ENCODE results near the gene FCHO1.

The FCHO1 gene

DNA sequence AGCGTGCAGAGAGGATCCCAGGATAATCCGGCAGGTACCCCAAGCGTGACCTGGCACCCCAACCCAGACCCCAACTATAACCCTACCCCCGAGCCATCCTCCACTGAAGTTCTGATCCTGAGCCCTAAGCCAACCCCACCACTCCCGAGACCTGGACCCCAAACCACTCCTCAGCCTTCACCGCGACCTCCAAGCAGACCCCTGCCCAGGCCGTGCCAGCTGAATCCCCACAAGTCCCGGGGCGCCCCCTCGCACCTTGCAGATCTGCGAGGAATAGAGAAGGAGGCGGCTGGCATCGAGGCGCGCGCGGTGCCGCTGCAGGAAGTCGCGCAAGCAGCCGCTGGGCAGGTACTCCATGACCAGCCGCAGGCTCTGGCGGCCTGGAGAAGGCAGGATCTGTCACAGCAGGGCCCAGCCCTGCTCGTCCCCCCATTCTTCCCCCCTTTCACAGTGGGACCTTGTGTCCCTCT is 80.2 kb downstream of the FCHO1 start:
- DNase-seq (ENCODE audit: low read depth in 2 of 2): no peak

DNA sequence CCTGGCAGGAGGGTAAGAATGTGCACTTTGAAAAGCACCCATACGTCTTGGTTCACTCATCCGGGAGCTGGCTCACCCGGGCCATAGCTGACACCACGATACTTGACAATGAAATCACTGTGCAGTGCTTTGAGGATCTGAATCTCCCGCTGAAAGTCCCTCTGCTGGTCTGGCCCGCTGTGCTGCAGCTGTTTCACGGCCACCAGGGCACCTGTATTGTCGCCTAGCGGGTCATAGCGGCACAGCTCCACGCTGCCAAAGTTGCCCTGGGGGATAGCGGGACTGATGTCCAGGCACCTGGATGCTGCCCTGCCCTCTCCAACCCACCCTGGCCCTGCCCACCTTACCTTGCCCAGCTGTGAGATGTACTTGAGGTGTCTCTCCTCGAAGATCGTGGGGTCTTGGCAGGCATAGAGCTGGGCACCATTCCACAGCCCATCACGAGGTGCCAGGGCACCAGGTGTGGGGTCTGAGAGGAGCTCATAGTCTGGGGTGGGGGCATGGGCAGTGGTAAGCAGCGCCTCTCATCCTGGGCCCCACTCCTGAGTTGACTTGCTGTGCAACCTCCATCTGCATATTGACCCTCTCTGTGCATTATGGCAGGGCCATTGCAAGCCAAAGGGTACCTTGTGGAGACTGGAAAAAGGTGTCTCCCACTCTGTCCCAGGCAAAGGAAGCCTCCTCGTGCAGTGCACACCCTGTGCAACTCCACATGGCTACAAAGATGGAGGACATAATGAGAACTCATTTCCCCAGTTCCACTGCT is 81.3 kb downstream of the FCHO1 start:
- no peak for DNase-seq (ENCODE audit: low read depth in 2 of 2)

DNA sequence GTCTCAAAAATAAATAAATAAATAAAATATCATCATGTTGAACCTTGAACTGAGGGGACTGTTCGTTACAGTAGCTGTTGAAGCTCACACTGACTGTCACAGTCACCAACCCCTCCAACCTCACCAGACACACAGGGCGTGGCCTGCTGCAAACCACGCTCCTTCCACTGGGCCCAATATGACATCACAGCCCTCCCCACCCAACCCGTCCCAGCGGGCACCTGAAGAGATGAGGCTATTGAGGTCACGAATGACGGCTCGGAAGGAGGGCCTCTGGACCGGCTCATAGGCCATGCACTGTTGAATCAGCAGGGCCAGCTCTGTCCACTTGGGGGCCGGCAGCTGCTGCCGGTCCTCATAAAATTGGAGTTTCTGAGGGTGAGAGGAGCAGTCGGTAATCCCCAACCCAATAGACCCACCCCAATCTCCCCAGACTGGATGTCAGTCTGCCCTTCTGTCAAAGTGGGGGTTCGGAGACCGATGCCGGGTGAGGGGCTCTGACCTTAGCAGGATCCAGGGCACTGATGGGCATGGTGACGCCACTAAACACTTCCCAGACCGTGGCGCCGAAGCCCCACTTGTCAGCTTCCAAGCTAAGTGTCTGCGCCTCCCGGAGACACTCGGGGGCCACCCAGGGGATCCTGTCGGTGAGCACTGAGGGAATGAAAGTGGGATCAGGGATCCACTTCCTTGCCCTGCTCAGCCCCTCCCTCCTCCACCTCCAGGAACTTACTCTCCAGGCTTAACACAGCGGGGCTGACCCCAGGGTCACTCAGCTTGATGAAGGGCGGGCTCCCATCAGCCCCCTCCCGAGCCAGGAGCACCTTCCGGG is 83.3 kb downstream of the FCHO1 start:
- DNase-seq (ENCODE audit: low read depth in 2 of 2): no peak

DNA sequence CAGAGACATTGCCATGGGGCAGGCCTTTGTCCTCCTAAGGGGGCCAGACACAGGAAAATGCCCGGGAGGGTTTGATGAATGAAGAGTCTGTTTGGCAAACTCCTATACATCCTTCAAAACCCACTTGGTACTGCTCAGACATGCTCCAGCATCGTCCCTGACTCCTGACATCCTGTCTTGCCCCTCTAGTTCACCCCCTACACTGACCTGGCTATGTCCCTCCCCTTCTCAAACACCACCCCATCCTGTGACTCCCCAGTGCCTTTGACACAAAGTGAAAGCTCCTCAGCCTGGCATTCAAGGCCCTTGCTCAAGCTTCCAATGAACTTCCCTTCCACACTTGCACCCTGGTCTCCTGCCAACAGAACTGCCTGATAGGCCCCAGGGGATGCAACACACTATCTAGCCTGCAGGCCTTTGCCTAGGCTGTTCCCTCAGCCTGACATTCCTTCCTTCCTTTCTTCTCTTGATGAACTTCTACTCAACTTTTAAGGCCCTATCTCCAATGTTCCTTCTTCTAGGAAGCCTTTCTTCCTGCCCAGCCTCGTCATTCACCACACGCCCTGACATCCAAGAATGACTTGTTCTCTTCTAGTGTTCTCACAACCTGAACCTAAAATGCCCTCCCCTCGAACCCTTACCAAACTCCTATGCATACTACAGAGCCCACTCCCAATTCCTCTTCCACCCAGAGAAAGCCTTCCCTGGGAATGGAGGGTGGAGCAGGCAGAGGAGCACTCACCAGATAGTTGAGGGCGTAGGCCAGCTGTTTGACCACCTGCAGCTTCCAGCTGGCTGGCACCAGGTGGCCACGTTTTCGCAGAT is 84.1 kb downstream of the FCHO1 start:
- DNase-seq (ENCODE audit: low read depth in 2 of 2): no peak

DNA sequence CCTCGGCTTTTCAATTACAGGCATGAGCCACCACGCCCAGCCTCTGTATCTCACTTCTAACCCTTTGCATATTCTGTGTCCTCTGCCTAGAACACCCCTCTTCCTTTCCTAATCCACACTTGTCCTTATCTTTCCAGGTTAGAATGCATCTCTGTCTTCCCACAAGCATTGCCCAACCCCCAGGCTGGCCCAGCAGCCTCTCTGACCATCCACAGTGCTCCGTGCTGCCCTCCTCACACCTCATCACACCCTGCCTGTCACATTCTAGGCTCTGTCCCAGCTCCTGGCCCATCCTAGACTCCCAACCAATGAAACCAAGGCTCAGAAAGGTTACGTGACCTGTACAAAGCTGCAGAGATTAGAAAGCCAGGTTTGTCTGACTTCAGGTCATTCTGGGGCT is 85.3 kb downstream of the FCHO1 start:
- DNase-seq (ENCODE audit: low read depth in 2 of 2): no peak

DNA sequence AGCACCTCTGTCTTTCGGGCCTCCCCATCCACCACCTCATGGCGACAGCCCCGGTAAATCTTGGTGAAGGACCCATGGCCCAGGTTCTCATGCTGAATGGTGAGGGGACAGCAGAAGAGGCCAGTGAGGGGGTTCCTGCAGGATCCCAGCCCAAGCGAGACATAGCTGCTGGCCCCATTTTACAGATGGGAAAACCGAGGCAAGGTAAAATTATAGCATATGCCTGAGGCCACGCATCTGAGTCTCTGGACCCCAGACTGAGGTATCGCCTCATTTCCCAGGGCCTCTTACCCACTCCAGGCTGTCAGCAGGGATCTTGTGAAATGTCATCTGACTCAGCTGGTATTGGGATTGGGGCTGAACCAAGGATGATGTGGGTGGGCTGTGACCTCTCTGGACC is 86.7 kb downstream of the FCHO1 start:
- no peak for DNase-seq (ENCODE audit: low read depth in 2 of 2)
